HG03108 (cell line): ENCODE results near the gene CNNM1.

Experiments used
- ATAC-seq: cut with Tn5 transposase; IDR thresholded peaks from one replicate; pipeline ENCODE4 v1.9.1; 2021; ENCODE audit warnings: moderate library complexity; ENCODE audit not compliant: unreplicated experiment

The CNNM1 gene

DNA sequence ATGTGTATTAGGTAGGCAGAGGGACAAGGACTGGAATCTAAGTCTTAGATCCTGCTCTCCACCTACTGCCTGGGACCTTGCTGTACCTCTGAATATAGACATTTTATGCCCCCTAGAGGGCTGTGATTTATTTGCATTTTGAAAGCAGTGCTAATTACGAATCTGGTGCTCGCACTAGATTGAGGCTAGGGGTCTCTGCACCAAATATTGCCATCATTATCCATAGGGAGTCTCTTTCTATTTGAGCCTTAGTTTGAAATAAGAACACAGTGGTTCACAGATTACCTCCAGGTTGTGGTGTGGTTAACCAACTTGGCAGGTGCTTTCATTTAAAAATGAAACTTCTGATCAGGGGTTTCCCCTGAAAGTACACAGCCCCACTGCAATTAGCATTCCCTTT, 41.8 kb downstream of the CNNM1 start:
- peak; percentile 90 for ATAC-seq

GRCh38 chr10:99372546-99373271, 43.6 kb downstream of the CNNM1 start:
- ATAC-seq: no peak

DNA sequence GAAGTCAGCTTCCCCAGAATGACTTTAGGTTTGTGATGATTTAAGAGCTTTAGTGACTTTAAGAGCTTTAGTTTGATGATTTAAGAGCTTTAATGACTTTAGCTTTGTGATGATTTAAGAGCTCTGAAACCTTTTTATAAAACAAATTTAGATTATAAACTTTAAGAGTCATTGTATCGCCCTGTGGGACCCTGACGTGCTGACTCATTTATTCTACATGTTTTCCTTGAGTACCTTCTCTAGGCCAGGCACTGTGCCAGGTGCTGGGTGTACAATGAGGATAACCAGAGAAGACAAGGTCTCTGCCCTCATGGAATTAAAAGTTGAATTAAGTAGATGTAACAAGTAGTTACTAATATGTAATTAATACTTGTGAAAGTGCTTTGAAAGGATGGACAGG, 45.4 kb downstream of the CNNM1 start:
- no peak for ATAC-seq

- no peak for ATAC-seq
These were observed 45.8 kb downstream of the CNNM1 start for GRCh38 chr10:99374972-99375371.

- ATAC-seq: no peak
These were observed 46.3 kb downstream of the CNNM1 start for GRCh38 chr10:99375426-99375825.

- no peak for ATAC-seq
These were observed 53.0 kb downstream of the CNNM1 start for GRCh38 chr10:99382176-99382575.

DNA sequence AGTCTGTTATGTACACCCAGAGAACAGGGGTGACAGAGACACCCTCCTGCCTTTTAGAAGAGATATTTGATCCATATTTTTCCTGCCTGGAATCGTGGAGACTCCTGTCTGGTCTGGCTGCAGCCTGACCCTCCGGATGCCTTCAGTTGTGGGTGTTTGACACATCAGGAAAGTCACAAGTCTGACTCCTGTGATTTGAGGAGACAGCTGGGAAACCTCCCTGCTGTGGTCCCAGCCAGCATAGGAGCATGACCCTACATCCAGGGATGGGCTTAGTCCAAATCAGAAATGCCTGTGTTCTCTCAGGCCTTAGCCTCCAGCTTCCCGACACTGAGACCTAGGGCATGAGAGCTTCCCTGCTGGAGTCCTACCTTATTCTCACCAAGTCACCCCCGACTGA, 57.9 kb downstream of the CNNM1 start:
- no peak for ATAC-seq

- ATAC-seq: no peak
These were observed 58.4 kb downstream of the CNNM1 start for GRCh38 chr10:99387541-99387940.

DNA sequence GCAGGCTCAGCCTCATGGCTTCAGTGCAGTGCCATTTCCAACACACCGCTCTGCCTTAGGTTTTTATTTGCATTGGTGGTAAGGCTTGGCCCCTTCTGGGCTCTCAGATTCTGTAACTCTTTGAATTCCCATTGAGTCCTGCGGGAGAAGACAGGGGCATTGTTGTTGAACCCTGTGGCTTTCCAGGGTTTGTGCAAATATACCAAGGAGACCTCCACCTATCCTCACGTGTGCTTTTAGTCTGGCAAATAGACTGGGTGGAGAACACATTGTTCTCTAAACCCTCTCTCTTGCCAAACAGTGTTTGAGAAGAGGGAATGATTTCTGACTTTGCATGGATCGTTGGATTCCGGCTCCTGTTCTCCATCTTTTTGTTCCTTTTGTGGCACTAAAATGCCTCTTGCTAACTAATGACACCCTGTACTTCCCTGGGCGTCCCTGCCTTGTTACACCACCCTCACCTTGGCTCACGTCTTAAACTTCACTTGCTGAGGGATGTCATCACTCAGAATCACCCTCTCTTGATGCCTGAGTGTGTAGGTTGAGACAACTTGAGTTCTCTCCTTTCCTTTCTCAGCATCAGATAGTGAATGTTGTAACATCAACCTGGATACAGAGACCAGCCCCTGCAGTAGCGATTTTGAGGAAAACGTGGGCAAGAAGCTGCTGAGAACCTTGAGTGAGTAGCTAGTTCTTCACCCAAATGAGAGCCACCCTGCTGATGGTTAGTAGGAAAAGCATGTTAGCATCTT, 60.7 kb downstream of the CNNM1 start:
- no peak for ATAC-seq

GRCh38 chr10:99391346-99391745, 62.2 kb downstream of the CNNM1 start:
- ATAC-seq: no peak

DNA sequence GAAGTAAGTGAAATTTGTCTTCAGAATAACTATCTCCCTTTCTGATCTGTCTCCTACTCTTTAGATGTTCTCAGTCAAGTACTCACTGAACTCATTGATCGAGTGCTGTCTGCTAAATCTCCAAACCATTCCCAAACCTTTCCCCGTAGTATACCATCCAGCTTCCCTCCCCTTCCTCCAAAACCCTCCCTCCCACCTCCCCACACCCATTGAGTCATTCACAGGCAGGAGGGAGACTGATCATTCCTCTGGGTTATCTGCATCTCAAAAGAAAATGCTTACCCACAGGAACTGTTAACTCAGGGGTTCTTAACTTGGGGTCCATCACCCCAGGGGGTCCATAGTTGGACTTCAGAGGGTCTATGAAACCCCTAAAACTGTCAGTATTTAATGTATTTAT, 63.9 kb downstream of the CNNM1 start:
- no peak for ATAC-seq

DNA sequence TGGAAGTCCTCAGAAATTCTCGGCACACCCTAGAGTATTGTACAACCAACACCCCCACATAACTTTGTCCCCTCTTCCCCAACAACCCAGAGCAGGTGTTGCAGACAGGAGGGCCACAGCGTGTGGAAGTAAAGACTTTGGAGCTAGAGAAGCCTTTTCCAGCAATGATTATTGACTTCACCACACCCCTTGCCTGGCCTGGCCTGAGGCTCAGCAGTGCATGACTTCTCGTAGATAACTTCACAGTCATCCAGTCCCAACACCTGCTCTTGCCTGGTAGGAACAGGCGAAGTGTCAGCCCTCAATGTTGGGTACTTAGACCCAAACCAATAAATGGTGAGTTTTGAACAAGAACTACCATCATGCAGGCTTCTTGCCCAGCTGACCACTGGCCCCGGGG, 64.5 kb downstream of the CNNM1 start:
- no peak for ATAC-seq

- no peak for ATAC-seq
These were observed 65.1 kb downstream of the CNNM1 start for GRCh38 chr10:99394256-99394655.

GRCh38 chr10:99394761-99395386, 65.7 kb downstream of the CNNM1 start:
- ATAC-seq: no peak

- ATAC-seq: no peak
These were observed 66.7 kb downstream of the CNNM1 start for GRCh38 chr10:99395750-99396445.

- ATAC-seq: no peak
These were observed 67.3 kb downstream of the CNNM1 start for GRCh38 chr10:99396471-99396870.

- ATAC-seq: no peak
These were observed 70.5 kb downstream of the CNNM1 start for GRCh38 chr10:99399664-99400063.

- no peak for ATAC-seq
These were observed 74.5 kb downstream of the CNNM1 start for GRCh38 chr10:99403674-99404073.

GRCh38 chr10:99406149-99406548, 77.0 kb downstream of the CNNM1 start:
- no peak for ATAC-seq

GRCh38 chr10:99410146-99410545, 81.0 kb downstream of the CNNM1 start:
- ATAC-seq: no peak

GRCh38 chr10:99410876-99411275, 81.7 kb downstream of the CNNM1 start:
- ATAC-seq: no peak
